OCI-LY7 (cell line): Measurements from ENCODE around the gene CFAP298.

Source experiments
- CTCF ChIP-seq: fragments of 200-600 bp; sonication (generic); conservative IDR thresholded peaks from 2 replicates; pipeline ENCODE4 v1.5.1; 2014; ENCODE audit warnings: mild to moderate bottlenecking, antibody characterized with exemption, low read length, moderate library complexity, mixed read lengths
- EZH2phosphoT487 ChIP-seq: fragments of 200-600 bp; sonication (generic); IDR thresholded peaks from 2 replicates; pipeline ENCODE4 v1.6.1; 2018; ENCODE audit warnings: low read depth, borderline replicate concordance, mild to moderate bottlenecking, mixed run types, antibody characterized with exemption, low read length, moderate library complexity, mixed read lengths

DNA sequence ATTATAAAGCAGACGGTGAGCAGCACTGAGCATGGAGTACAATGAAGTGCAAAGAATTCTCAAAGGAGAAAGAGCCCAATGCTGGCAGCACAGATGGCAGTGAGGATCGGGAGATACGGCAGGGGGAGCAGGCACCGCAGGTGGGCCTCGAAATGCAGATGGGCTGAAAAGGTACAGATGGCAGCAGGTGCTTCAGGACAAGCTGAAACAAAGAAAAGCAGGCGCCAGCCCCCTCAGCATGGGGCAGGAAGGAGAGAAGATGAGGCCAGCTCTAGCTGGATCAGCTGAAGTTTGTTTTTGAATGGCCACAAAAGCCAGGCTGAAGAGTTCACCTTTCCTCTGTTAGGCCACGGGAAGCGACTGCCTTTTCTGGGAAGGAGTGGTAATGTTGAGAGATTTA, 7.7 kb downstream of the CFAP298 start:
- TF ChIP-seq CTCF = no peak
- no peak for TF ChIP-seq EZH2phosphoT487
